ENCODE data around the gene KCTD11. TPM values are rescaled to one million over a fixed set of nuclear protein-coding genes. Genes with fewer than 3 reads are reported as not detected.

KCTD11 gene
- total RNA-seq, 1 donor from 2014 or later: 3.2 TPM

DNA sequence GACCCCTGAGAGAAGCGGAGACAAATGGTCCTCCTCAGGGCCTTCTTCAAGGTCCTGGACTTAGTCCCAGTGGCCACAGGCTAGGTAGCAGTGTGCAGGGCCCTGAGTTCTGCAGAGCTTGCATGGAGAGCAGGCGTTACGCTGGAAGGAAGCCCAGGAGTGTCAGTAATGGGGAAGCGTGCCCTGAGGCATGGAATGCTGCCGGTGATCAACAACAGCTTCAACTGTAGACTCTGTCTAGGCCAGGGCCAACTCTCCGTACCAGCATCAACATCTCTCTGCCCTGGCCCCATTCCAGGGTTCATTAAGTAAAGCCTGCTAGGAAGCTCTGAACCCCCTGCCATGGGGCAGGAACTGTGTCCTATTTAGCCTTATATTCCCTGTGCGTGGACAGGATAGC, 28.4 kb downstream of the KCTD11 start:
- DNase-seq: no peak

DNA sequence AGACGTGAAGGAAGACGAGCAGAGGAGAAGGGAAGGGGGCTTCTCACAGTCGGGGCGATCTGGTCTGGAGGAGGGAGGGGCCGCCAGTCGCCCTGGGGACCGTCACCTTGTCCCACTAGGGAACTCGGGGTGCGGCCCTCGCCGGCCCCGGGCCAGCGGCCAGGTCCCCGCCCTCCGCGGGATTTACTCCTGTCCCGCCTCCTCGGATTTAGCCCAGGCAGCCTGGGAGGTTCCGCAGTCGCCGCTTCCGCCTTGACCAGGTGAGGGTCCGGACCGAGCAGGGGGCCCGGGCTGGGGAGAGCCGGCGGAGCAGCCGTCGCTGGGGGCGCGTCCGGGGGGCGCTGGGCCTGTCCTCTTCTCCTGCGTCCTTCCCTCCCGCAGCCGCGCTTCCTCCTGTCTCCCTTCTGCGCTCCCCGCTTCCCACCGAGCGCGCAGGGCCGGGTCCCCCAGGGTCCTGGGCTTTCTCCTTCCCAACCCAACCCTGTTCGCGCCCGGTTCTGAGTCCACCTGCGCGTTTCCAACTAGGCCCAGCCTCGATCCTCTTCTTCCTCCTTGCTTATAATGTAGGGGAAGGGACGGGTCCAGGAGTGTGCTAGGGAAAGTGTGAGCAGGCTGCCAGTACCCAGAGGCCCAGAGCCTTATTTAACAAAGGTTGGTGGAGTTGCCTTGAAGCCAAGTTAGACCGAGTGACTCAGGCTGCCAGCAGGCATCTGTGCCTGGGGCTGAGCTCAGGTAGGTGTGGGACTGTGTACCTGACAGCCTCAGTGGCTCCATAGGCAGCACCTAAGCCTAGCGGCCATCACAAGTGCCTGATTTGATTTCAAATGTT, 29.1 kb downstream of the KCTD11 start, which contains the start of gene TNK1:
Gene TNK1 (plus strand): TSS at position 235 of the 829 bp plus-strand sequence. CDS start 1,838 bp downstream, outside the sequence.
- DNase-seq: no peak

DNA sequence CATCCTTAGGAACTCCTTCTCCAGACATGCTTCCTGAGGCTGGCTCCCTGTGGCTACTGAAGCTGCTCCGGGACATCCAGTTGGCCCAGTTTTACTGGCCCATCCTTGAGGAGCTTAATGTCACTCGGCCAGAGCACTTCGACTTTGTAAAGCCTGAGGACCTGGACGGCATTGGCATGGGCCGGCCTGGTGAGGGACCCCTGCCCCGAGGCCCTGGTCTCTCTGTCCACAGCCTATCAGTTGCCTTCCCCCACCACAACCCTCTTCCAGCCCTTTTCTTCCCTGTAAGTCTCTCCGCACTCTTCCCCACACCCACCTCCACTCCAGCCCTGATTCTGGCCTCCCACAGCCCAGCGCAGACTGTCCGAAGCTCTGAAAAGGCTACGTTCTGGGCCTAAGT, 30.9 kb downstream of the KCTD11 start:
- DNase-seq: no peak

DNA sequence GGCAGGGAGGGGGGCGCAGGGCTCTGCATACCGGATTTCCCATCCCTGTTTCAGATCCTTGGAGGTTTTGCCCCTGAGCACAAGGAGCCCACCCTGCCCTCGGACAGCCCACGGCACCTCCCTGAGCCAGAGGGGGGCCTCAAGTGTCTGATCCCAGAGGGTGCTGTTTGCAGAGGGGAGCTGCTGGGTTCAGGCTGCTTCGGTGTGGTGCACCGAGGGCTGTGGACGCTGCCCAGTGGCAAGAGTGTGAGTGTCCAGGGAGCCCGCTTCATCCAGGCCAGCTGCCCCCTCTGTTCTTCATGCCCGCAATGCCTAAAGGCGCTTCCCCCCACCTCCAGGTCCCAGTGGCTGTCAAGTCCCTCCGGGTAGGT, 31.4 kb downstream of the KCTD11 start:
- no peak for DNase-seq

DNA sequence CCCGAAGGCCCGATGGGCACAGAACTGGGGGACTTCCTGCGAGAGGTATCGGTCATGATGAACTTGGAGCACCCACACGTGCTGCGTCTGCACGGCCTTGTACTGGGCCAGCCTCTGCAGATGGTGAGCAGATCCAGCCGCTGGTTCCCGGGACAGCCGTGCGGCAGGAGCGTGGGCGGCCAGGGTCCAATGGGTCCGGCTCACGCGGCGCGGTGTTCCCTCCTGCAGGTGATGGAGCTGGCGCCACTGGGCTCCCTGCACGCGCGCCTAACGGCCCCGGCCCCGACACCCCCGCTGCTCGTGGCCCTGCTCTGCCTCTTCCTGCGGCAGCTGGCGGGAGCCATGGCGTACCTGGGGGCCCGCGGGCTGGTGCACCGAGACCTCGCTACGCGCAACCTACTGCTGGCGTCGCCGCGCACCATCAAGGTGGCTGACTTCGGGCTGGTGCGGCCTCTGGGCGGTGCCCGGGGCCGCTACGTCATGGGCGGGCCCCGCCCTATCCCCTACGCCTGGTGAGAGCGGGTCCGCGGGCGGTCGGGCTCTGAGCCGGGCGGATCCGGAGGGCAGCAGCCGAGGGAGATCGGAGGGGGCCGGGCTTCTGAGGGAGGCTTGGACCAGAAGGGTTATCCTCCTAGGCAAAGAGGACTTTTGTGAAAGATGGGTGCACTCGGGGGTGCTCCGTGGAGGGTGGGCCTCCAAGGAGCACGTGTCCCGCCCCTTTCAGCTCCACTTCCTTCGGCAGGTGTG, 32.0 kb downstream of the KCTD11 start:
- DNase-seq: peak; percentile 45

DNA sequence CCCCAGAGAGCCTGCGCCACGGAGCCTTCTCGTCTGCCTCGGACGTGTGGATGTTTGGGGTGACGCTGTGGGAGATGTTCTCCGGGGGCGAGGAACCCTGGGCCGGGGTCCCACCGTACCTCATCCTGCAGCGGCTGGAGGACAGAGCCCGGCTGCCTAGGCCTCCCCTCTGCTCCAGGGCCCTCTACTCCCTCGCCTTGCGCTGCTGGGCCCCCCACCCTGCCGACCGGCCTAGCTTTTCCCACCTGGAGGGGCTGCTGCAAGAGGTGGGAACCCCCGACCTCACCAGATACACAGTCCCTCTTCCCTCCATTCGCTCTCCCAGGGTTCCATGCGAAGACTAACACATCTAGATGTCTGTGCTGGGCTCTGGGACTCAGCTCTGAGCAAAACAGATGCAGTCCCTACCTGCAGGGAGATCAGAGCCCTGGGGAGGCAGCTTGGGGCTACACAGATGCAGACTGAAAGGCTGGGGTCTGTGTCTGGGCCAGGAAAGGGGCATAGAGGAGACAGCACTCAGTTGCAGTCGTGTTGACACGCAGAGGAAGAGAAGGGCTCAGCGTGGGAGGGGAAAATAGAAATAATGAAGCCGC, 32.6 kb downstream of the KCTD11 start:
- DNase-seq: no peak

DNA sequence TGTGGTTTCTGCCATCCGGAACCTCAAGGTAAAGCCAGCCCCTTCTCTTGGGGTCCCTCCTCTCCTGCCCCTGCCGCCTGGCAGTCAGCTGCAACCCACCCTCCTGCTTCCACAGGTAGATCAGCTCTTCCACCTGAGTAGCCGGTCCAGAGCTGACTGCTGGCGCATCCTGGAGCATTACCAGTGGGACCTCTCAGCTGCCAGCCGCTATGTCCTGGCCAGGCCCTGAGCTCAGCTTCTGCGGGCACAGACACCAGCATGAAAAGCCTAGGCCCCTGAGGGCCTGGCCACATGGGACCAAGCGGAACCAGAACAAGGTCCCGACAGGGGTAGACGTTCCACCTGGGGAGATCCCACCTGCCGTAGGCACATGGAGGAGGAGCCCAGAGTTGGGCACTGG, 36.9 kb downstream of the KCTD11 start:
- DNase-seq: no peak

DNA sequence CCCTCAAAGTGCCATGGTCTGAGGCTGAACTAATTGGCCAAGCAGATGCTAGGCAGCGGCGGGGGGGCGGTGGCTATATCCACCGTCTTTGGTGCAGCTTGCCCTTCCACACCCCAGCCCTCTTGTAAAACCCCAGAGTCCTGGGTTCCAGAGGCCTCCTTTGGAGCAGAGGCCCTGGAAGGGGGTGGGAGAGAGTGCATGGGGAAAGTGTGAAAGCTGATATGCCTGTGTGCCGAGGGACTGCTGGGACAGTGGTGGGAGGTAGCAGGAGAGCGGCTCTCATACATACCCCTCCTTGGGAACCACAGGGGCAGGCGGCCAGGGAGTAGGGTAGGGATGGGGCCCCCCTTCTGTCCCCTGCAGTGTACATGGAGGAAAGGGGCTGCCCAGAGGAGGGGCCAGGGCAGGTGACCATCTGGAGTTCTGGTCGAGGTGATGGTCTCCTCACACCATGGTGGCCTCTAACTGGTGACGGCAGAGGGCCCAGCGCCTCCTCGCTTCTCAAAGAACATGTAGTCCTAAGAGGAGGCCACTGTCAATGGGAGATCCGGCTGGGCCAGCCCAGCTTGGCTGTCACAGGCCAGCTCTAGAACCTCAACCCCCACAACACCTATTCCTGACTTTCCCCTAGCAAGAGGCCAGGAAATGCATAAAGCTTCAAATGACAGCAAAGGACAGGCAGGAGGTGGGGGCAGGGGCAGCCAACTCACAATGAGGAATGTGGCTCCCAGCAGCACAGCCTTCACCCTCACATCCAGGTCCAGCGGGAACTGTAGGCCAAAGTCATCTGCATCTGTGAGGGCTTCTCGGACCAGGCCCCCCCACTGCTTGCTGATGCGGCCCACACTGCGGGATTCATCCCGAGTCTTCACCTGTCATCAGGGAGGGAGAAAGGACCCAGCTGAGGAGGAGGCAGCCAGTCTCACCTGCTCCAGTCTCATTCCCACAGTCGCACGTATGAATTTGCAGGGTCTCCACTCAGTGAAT, 38.3 kb downstream of the KCTD11 start:
- no peak for DNase-seq

DNA sequence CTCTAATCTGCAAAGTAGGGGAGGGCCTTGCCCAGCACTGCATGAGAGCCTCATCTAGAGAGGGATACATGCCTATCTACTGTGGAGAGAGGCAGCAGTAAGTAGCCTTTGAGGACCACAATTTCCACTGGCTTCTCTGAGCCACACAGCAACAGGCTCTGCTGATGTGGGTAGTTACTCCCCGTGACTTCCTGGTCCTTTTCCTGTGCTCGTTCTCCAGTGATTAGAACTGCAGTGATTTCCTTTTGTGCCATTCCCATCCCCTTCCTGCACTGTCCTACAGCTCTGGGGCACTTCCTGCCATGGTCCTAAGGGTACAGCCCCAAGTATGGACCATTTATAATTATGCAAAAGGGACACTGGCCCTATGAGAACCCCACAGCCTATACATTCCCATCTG, 39.3 kb downstream of the KCTD11 start:
- DNase-seq: peak; percentile 54

DNA sequence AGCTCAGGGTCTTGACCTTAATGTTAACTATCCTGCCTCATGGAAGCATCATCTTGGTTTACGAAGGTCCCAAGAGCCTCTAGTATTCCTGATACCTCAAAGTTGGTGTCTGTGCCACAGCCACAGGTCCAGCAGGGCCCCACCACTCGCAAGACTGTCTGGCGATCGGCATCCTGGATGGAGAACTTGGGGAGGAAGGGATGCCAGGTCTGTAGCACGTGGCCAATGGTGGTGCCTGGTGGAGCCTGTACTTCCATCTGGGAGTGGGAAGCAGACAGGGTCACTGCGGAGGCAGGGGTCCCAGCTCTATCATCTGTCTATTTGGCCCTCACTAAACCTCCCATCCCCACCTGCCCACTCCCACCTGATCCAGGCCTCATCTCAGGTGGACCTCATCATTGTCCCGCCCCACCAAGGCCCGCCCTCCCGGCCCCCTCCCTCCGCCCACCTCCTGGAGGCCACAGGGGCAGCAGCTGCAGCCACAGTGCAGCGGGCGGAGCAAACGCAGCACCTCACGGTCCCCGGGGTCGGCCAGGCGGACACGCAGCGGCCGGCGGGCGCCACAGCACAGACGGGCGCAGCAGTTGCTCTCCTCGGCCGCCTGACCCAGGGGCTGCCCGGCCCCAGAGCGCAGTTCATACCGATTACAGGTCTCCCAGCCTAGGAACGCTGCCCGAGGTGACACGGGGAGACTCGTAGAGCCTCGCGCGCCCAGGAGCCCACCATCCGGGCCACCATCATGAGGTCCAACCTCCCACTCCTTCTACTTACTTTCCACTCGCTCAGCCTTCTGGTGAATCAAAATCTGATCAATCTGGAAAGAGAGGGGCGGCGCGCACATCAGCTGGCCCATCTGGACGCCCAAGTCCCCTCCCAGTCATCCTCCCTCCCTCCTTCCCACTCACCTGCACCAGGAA, 41.0 kb downstream of the KCTD11 start:
- DNase-seq: no peak

DNA sequence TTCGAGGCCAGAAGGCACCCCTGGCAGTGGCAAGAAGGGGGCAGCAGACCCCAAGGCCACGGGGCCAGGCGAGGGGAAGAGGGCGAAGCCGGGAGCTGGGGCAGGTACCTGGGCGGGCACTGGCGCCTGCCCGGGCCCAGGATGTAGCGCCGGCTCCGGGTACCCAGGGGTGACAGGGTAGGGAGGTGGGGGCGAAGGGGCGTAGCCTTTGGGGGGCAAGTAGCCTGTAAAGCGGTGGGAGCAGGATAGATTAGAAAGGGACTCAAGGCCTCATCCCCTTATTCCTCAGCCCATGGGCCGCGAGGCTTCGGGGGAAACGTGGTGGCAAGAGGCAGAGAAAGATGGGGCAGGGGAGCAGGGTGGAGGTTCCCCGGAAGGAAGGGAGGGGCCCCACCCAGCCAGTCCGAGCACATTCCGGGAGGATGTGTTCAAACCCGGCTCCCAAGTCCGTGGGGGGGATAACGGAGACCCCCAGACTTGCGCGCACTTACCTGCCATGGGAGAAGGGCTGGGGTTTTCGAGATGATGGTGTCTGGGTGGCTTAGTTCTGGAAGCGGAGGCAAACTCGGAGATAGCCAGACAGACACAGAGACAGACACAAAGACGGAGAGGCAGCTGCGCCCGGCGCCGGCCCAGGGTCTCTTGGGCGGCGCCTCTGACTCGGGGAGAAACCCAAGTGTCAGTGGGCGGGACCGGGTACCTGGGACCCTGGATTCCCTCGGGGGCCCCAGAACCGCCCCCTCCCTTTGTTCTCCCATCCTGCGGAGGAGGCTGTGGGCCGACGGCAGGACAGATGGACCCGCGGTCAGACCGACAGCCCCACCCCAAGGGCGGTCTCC, 41.9 kb downstream of the KCTD11 start:
- DNase-seq: peak; percentile 30

DNA sequence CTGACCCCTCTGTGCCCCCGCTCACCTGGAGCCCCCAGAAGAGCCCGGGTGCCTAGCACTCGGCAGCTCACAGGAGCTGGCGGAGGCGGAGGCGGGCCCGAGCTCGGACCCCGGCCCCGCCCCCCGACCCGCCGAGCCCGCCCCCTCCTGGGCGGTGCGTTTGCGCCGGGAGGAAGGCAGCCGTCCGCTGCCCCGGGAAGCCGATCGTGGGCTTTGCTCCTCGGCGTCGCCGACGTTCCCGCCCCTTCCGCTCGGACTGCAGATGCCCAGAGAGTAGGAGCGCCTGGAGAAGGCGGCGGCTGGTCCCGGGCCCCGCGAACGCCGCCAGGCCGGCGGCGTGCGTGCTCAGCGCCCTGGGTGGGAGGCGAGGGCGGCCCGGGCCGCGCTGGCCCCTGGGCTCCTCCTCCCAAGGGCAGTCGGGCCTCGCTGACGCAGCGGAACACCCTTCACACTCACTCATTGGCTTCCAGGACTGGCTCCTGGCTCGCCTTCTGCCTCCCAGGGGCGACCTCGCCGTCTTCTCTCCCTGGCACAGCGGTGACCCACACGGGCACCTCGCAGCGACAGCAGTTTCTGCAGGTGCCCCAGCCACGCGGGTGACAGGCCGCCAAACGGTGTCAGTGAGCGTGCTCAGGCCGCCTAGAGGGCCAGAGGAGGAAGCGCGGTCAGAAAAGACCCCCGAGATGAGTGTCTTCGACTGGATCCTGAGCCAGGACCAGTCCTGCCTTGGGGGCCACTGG, 42.7 kb downstream of the KCTD11 start, which contains the start of gene PLSCR3:
Gene PLSCR3 (minus strand): TSS at position 74 of the 740 bp plus-strand sequence. CDS start 415 bp downstream, outside the sequence.
- DNase-seq: peak; percentile 88

DNA sequence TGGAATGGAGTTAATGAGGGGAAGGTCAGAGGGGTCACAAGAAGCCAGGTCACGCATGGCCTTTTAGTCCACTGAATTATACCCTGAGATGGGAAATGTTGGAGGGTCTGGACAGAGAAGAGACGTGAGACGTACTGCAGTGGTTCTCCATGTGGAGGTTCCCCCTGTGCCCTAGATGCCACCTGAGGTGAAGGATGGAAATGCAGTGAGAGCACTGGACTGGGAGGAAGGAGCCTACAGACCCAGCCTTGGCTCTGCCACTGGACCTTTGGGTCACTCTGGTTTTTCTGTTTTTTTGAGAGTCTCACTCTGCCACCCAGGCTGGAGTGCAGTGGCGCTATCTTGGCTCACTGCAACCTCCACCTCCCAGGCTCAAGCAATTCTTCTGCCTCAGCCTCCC, 44.2 kb downstream of the KCTD11 start:
- no peak for DNase-seq

DNA sequence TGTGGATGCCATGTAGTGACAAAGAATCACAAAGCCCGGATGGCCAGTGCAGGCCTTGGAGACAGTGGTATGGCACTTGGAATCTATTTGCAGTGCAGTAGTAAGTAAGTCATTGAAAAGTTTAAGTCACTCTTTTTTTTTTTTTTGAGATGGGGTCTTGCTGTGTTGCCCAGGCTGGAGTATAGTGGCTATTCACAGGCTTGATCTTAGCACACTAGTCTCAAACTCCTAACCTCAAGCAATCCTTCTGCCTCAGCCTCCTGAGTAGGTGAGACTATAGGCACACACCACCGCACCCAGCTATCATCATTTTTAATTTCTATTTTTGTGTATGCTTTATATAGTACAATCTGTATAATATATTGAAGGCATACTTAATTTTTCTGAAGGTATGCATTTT, 46.6 kb downstream of the KCTD11 start:
- DNase-seq: no peak

DNA sequence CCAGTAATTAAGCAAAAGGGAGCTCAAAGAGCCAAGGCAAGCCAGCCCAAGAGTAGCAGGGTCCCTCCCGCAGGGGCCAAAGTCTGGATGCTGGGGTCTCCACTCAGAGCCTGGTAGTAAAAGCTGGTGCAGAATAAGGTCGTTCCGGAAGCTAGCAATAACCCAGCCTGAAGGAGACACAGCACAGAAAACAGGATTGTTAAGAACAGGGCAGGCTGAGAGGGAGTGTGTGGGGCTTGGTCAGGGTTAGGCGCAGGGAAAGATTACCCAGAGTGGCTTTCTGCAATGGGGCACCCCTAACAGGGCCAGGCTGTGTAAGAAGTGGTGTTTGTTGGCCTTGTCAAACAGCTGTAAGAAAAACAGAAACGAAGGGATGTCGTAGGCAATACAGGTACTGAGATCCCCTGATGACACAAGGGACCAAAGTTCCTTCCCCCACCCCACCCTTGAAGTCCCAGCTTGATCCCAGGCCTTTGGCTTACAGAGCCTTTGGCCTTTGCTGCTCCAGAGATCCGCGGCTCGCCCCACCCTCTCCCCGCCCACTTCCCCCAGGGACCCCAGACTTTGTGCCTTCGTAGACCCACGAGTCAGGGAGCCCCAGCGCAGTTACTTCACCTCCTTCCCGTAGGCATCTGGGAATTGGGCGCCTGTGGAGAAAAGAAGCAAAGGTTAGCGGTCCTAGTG, 51.2 kb downstream of the KCTD11 start:
- DNase-seq: no peak

DNA sequence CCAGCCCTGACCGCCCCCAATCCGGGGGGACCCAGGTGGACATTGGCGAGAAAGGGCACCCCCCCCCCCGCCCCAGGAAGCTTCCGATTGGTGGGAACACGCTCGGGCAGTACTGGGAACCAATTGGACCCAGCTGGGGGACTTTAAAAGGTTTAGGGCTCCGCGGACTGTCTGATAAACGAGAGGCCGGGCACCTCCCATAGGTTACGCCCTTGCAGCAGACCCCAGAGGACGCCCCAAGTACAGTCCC, 51.7 kb downstream of the KCTD11 start:
- no peak for DNase-seq

DNA sequence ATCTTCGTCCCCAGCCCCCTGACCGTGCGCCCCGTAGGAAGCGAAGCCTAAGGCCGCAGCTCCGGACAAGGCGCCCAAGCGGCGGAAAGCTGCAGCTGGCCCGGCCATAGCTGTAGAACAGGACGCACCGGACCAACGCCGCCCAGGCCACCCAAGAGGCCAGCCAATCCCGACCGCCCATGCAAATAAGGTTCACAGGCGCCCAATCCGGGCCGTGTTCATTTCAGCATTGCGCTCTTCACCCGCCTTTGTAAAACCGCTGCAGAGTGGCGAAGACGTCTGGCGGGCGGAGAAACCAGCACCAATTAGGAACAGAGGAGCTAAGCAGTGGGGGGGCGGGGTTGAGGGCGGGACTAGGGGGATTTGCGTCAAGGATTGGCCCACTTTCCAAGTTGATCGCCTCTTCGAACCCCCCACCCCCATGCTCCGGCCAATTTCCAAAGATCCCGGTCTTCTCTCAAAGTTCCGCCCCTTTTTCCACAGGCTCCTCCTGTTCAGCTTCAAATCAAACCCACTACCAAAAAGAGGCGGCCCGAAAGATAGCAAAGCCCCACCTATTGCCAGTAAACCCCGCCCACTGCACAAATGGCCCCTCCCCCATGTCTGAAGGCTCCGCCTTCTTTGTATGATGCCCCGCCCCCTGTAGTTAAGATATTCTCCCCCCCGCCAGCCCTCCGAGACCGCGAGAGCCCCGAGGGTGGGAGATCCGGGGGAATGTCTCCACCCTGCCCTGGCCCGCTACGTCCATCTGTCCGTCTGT, 52.2 kb downstream of the KCTD11 start, which contains the start of gene TMEM256:
Gene TMEM256 (minus strand): TSS at position 121 of the 760 bp plus-strand sequence. CDS start 13 bp downstream, at position 108.
- DNase-seq: peak; percentile 100
